NCI-H1105 treated with DMSO at 0.1 percent for 48 hours (cell line): ENCODE measurements around the gene PDCD10.

ENCODE experiments used
- DNase-seq: peaks from one replicate; lab custom pipeline; 2025; lab: John Stamatoyannopoulos, UW

Gene PDCD10

GRCh38 chr3:167684388-167684993 lies 50.2 kb downstream of the PDCD10 start:
- DNase-seq, result peak; percentile 79

GRCh38 chr3:167679526-167679925 lies 55.2 kb downstream of the PDCD10 start:
- DNase-seq, result no peak

GRCh38 chr3:167675848-167676247 lies 58.8 kb downstream of the PDCD10 start:
- no peak for DNase-seq

- DNase-seq, result no peak
Observed at GRCh38 chr3:167673221-167673620, 61.5 kb downstream of the PDCD10 start.

- no peak for DNase-seq
Observed at GRCh38 chr3:167671878-167672427, 62.7 kb downstream of the PDCD10 start.

- DNase-seq, result no peak
Observed at GRCh38 chr3:167669699-167670098, 65.0 kb downstream of the PDCD10 start.

GRCh38 chr3:167668651-167669050 lies 66.0 kb downstream of the PDCD10 start:
- DNase-seq, result no peak

GRCh38 chr3:167666563-167666962 lies 68.1 kb downstream of the PDCD10 start:
- no peak for DNase-seq

GRCh38 chr3:167662919-167663400 lies 71.7 kb downstream of the PDCD10 start:
- DNase-seq, result no peak

- no peak for DNase-seq
Observed at GRCh38 chr3:167657684-167658225, 76.9 kb downstream of the PDCD10 start.

- DNase-seq, result no peak
Observed at GRCh38 chr3:167656821-167657220, 77.9 kb downstream of the PDCD10 start.

- DNase-seq, result peak; percentile 25
Observed at GRCh38 chr3:167653760-167654159, 80.9 kb downstream of the PDCD10 start, which contains the start of gene WDR49. Gene WDR49 (minus strand): TSS chr3:167653942. CDS start chr3:167653425, 517 bp downstream.

GRCh38 chr3:167653155-167653554 lies 81.5 kb downstream of the PDCD10 start:
- DNase-seq, result no peak

GRCh38 chr3:167651826-167652225 lies 82.9 kb downstream of the PDCD10 start:
- no peak for DNase-seq

- no peak for DNase-seq
Observed at GRCh38 chr3:167650459-167650858, 84.2 kb downstream of the PDCD10 start.

- DNase-seq, result no peak
Observed at GRCh38 chr3:167649746-167650145, 84.9 kb downstream of the PDCD10 start.

- no peak for DNase-seq
Observed at GRCh38 chr3:167644611-167645010, 90.1 kb downstream of the PDCD10 start.
